GM18870 (cell line): ENCODE data around the gene ADAM12.
"Not testable (repeated sequence)": the region's sequence is repeated elsewhere in the genome, so short reads cannot be mapped to it uniquely, and the experiment has no call there.

Source experiments
- ATAC-seq: cut with Tn5 transposase; IDR thresholded peaks from one replicate; pipeline ENCODE4 v1.9.1; 2021; ENCODE audit warnings: moderate library complexity; ENCODE audit not compliant: unreplicated experiment

The ADAM12 gene

DNA sequence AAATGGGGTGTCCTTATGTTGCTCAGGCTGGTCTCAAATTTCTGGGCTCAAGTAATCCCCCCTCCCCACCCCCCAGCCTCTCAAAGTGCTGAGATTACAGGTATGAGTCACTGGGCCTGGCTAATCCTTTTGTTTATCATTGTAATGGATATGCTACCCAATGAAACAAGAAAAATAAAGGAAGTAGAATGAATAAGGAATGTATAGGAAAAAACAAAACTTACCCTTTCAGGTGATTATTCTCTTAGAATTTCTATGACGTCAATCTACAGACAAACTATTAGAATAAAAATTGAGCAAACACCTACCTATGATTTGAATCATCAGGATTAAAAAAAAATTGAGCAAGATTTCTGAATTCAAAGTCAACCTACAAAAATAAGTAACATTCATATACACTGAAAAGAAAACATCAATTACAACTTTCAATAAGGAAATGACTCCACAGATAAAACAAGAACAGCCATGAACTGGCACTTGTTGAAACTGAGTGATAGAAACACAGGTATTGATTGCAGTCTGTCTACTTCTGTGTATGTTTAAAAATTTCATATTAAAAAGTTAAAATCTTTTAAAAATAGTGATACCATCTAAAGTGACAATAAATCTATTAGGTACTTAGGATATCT is 12.2 kb downstream of the ADAM12 start:
- no peak for ATAC-seq

DNA sequence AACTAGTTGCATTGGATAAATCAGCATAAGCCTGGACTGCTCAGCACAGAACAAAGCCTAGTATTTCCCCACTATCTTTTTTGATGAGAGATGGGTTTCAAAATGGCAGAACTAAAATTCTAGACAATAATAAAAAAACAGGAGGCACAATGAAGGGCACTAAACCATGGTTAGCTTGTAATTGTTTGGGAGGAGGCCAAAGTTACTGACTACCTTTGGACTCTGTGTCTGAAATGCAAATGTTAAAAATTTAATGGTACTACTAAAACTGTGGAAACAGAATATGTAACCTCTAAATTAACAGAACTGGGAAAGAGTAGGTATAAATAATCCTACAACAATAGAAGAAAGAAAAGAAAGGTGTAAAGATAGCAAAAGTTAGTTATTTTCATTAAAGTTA is 13.0 kb downstream of the ADAM12 start:
- ATAC-seq = no peak

DNA sequence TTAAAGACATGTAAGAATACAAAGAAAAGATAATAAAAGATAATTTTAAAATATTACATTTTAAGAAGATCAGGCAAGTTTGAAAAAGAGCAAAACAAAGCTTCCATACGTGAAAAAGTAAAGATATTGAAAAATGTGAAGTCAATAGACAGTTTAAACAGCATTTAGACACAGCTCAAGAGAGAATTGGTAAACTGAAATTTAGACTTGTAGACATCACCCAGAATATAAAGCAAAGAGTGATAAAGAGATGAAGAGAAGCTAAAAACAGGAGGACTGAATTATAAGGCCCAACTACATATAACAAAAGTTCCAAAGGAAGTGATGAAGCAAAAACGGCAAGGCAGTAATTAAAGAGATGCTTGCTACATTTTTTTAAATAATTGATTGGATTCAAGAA is 13.8 kb downstream of the ADAM12 start:
- no peak for ATAC-seq

DNA sequence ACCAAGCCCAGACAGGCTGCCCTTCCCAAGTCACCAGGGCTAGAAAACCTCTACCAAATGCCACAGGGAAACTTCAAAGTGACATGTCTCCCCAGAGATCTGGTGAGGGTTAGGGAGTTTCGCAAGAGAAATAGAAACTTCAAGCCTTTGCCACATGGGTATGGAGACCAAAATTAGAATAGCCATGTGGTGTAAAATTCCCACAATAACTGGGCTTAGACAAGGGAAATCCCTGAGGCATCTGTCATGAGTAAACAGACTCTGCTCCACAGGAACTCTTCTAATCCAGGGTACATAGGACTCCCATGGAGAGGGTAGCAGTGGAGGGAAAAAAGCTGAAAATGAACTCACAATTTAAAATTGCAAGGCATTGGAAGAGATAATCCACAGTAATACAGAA is 14.3 kb downstream of the ADAM12 start:
- no peak for ATAC-seq

DNA sequence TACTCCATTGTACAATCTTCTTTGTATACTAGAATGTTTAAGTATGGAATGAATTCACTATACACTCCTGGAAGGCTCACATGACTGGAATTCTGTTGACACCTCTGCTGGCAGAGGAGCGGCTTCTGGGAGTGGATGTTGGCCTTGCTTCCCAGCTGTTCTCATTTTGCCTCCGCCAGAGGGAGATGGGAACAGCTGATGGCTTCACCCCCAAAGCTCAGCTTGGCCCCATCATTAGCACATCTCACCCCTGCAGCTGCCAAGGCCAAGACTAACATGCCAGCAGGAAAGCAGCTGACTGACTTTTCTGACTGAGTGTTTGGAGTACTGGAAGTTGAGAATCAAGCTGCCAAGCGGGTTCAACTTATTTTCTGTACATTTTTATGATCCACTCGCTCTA is 15.1 kb downstream of the ADAM12 start:
- no peak for ATAC-seq

DNA sequence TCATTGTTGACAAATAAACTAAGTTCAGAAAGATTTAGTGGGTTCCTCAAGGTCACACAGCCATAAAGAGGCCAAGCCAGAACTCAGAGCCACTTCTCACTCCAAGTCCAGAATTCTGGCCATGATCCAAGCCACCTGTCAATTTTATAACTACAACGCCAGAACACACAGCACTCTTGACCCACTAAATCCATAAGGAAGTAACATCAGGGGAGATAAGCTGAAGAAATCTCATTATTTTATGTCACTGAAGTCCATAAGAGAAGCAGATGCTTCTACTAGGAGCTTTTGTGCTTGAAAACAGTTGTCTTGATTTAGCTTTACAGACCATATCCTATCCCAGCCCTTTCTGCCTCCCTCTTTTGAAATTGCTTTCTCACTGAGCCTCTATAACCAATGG is 15.9 kb downstream of the ADAM12 start:
- no peak for ATAC-seq

DNA sequence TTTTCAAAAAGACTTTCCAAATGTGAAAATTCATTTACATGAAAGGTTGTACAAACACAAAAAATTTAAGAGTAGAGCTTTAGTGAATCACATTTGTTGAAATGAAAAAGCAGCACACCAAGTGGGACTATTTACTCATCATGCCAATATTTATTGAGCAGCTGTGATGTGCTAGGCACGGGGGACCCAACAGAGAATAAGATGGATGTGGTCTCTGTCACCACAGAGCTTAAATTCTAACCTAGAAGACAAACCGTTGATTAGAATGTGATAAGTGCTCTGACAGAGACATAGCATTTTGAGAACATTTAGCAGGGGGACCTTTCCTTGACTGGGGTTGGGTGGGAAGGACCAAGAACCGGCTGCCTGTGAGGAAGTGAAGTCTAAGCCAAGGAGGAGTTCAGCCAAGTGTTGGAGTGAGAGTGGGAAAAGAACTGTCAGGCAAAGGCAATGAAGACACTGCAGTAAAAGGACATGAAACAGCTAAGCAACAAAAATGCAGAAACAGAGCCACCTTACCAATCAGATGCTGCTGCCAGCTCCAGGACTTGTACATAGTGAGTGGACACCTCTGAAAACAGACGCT is 19.1 kb downstream of the ADAM12 start:
- ATAC-seq = no peak

DNA sequence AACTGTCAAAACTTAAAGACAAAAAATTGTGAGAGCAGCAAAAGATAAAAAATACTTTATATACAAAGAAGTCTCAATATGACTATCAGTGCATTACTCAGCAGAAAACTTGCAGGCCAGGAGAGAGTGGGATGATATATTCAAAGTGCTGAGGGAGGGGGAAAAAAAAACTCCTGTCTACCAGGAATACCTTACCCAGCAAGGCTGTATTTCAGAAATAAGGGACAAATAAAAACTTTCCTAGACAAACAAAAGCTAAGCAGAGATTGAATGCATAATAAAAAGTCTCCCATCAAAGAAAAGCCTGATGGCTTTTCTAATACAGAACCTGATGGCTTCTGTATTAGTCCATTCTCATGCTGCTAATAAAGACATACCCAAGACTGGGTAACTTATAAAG is 31.1 kb downstream of the ADAM12 start:
- no peak for ATAC-seq

DNA sequence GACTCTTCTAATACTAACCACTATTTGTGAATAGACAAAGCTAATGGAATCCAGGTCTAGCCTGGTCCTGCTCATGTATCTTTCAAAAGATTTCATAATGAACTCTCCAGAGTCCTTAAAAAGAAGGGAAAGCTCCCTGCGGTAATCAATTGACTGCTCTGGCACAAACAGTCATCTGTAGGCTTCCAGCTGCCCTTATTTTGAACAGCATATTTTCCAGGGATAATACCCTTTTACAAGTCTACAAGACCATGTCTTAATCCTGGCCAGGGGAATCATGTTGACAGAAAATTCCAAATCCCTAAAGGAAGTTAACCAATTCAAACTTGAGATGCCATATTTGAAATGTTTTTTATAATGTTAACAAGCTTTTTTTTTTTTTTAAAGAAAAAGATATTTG is 34.6 kb downstream of the ADAM12 start:
- no peak for ATAC-seq

DNA sequence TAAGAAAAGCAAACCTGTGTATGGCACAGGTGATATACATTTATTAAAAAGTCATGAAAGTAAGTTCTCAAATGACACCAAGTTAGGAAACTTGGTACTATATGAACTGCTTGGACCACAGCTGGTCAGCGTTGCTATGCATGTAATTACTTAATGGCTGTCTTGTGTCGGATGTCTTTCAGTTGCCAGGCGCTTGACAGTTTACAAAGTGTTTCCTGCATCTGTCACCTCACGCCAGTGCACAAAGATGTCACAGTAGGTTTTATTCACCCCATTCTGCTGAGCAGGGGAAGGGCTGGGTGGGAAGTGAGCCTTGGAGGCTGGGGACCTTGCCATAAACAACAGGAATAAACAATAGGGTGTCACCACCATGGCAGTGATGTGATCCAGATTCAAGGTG is 35.8 kb downstream of the ADAM12 start:
- no peak for ATAC-seq

DNA sequence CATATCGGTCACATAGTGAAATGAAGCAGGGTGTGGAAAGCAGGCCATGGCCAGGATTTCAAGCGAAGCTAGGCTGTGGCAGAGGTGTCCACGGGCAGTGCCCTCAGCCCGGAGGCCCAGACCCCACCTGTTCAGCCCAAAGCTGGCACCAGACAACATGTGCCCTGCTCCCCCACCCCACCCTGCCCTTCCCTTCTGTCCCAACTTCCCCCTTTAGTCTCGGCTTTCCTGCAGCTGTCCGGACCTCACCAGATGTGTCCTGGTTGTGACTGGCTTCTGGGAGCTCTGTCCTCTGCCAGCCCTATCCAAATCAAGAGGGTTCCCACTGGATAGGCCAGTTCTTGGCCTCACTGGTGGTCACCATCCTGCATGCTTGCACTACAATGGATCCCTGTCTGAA is 37.3 kb downstream of the ADAM12 start:
- no peak for ATAC-seq

DNA sequence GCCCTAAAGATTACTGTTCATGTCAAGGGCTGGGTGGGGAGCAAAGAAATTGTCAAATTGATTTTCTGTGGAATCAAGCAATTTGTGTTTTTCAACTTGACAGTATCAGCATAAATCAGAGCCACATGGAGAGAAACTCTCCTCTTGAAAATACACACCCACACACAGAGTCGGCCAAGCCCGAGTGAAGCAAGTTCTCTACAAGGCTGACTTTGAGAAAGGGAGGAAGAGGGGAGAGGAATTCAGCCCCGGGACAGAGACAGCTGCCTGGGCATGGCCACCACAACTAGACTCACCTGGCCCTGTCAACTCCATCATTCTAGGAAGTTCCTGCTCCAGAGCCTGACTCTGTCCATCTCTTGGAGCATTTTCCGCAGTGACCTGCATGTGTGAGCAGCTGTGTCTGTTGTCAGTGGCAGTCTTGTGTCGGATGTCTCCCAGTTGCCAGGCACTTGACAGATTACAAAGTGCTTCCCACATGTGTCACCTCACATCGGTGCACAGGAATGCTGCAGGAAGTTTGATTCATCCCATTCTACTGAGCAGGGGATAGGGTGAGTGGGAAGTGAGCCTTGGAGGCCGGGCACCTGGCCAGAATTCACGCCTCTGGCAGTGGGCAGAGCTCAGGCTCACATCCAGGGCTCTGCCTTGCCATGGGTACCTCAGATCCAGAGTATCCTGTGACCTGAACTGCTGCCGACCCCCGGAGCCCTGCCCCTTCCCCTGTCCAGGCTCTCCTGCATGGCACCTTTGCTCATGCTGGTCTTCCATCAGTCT is 37.9 kb downstream of the ADAM12 start:
- ATAC-seq = no peak

DNA sequence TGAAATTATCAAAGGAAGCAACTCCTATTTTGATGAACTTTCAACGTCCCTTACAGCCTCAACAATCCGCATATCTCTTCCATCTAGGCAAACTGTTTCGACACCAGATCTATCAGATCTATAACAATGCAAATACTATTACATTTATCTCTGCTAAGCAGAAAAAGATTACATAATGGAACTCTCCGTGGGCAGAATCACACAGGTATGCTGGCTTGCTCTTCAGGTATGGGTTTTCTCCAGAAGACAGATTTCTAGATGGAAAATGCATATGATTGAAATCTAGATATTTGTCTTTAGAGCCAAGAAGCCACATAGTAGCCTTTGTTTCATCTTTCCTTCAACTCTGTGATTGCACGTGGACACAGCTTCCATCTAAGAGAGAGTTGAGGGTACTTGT is 38.6 kb downstream of the ADAM12 start:
- no peak for ATAC-seq

DNA sequence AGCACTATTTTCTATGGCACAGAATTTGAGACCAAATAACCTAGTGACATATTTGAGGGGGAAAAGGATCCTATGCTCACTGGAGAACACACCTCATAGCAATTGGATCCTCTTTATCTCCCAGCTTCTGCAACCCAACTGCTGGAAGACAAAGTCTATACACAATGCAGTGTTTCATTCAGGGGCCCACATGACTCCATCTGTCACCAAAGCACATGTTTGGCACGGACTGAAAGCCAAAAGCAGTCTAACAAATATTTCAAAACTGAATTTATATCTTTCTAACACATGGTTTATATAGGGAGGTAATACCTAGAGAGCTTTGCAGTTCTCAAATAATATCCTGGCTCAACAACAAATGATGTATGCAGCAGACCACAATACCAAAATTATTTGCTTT is 39.2 kb downstream of the ADAM12 start:
- no peak for ATAC-seq

DNA sequence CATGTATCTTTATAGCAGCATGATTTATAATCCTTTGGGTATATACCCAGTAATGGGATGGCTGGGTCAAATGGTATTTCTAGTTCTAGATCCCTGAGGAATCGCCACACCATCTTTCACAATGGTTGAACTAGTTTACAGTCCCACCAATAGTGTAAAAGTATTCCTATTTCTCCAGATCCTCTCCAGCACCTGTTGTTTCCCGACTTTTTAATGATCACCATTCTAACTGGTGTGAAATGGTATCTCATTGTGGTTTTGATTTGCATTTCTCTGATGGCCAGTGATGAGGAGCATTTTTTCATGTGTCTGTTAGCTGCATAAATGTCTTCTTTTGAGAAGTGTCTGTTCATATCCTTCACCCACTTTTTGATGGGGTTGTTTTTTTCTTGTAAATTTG is 44.8 kb downstream of the ADAM12 start:
- not testable (repeated sequence) for ATAC-seq

DNA sequence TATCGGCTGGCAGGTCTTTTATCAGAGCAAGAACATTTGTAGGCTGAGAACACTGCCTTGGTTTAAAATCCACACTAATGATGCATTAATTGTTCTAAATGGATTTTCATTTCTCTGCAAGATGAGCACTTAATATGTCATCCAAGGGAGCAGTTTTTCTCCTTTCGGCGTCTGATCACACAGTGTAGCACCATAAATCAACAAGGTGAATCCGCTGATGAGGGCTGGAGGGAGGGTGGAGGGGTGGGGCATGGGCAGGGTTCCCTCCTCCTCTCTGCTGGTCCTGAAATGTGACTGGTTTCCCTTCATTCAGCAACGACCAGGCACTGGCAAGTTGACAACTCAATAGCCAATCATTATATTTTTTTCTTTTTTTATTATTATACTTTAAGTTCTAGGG is 45.6 kb downstream of the ADAM12 start:
- no peak for ATAC-seq

DNA sequence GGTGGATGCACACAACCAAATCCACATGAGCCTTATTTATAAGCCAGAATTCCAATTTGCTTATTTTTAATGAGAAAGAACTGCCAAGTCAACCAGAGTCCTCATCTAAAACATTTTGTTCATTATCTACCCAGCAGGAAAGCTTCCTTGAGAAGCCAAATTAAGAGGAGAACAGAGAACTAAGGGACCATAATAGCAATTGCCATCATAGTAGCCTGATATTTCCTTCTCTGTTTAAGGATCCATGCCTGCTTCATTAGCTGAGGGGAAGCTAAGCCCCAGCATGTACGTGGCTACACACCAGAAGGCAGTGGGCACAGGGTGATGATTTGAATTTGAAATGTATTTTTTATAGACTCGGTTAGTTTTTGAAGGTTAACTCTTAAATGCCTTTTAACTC is 46.8 kb downstream of the ADAM12 start:
- ATAC-seq = no peak

DNA sequence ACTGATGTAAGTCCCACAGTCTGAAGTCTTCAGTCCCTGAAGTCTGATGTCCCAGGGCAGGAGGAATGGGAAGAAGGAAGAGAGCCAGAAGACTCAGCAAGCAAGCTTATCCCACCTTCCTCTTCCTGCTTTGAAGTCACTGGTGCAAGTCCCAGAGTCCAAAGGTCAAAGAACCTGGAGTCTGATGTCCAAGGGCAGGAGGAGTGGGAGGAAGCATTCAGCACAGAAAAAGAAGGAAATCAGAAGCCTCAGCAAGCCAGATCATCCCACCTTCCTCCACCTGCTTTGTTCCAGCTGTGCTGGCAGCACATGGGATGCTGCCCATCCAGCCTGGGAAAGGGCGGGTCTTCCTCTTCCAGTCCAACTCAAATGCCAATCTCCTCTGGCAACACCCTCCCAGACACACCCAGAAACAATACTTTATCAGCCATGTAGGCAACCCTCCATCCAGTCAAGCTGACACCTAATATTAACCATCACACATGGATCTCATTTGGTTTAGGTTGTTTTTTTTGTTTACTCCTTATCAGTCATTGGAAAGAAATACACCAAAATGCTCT is 50.9 kb downstream of the ADAM12 start:
- ATAC-seq = no peak

DNA sequence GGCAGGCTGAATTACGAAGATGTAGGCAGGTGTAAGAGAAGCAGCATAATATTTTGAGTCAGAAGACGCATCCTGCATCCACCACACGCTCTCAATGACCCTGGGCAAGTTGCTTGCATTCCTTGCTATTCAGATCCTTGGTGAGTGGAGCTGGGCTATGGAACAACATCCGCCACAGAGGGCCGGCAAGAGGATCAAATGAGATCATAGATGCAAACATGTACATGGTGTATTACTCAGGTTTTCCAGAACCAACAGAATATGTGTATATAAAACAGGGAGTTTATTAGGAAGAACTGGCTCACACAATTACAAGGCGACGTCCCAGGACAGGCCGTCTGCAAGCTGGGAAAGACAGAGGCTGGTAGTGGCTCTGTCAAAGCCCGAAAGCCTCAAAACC is 51.5 kb downstream of the ADAM12 start:
- no peak for ATAC-seq

DNA sequence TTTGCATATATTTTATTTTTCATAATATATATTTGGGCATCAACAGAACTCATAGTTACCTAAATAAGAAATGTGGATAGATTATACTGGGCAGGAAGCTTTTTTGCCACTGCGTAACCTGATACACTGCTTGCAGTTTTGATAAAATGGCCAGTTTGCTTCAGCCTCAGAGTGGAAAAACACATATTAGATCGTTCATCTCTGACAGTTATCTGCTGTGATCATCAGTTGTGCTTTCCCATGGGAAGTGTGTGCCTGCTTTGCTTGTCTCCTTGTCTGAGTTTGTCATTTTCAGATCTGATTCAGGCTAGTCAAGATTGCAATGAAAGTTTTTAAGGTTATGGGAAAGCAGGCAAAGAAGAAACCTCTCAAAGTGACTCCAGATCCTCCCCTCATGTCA is 54.0 kb downstream of the ADAM12 start:
- no peak for ATAC-seq

DNA sequence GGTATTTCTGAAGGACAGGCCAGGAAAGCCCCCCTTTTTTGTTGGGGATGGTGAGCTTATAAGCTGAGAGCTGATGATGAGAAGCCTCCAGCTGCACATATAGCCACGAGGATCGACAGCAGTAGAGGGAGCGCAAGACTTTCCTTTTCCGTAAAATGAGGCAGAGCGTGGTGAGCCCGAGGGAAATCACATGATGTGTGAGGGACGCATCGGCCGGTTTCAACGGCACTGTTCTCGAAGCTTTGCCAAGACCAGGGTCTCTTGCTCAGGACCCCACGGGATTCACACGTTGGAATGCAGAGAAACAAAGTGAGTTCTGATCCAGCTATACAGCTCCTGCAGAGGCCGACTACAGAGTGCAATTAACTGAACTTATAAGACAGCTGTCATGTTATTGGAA is 55.7 kb downstream of the ADAM12 start:
- ATAC-seq = no peak

DNA sequence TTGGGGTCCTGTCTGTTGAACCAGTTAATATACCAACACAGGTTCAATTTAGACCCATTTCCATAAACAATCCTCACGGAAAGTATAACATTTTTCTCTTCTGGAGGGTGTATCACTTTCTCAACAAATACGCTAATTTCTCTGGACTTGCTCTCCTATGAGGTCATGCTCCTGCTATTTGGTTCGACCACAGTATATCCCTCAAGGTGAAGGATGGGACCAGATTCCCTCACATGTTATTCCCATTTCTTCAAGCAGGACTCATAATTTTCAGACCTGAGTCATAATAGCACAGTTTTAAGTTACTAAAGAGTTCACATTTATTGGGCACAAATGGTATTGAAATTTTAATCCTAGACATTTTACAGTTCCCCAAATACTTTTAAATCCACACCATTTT is 57.2 kb downstream of the ADAM12 start:
- ATAC-seq = no peak
